ENCODE data around the gene RNF13.

DNA sequence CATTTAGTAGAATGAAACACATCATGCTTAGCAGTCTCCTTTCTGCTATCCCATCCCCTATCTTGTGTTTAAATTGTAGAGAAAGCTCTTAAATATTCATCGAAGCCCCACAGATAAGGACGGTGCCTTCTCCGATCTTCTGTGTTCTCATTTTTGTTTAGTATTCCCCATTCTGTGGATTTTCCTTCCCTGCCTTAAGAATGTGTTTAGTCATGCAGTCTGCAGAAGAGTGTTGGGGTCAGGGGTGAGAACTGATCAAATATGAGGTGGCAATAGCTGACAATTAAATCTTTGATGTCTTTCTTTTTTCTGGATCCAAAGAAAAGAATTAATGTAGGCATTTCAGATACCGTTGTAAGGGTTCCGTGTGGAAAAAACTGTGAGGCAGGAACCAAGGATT lies 11.4 kb upstream of the RNF13 start:
- TF ChIP-seq, protein P1, sequence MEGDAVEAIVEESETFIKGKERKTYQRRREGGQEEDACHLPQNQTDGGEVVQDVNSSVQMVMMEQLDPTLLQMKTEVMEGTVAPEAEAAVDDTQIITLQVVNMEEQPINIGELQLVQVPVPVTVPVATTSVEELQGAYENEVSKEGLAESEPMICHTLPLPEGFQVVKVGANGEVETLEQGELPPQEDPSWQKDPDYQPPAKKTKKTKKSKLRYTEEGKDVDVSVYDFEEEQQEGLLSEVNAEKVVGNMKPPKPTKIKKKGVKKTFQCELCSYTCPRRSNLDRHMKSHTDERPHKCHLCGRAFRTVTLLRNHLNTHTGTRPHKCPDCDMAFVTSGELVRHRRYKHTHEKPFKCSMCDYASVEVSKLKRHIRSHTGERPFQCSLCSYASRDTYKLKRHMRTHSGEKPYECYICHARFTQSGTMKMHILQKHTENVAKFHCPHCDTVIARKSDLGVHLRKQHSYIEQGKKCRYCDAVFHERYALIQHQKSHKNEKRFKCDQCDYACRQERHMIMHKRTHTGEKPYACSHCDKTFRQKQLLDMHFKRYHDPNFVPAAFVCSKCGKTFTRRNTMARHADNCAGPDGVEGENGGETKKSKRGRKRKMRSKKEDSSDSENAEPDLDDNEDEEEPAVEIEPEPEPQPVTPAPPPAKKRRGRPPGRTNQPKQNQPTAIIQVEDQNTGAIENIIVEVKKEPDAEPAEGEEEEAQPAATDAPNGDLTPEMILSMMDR (IDR thresholded peaks at IDR 0.05), result no peak
- TF ChIP-seq POLR2A (IDR thresholded peaks at IDR 0.05), result no peak
